Choroid plexus epithelial cell (primary cell): ENCODE results near the gene NAPSA.

ENCODE experiments used
- DNase-seq: peaks from one replicate; pipeline ENCODE4 v3.0.0-alpha.2; 2010; ENCODE audit warnings: low read depth
- H3K4me3 ChIP-seq: 2 replicates; pipeline ENCODE4 v1.5.1; 2011; ENCODE audit warnings: low read depth, mild to moderate bottlenecking, control low read depth, low read length, moderate library complexity
- CTCF ChIP-seq: conservative IDR thresholded peaks from 2 replicates; pipeline ENCODE4 v1.5.1; 2011; ENCODE audit warnings: low read depth, mild to moderate bottlenecking, control low read depth, inconsistent platforms, low read length, moderate library complexity

The NAPSA gene

GRCh38 chr19:50406156-50406820 lies 40.8 kb upstream of the NAPSA start:
- H3K4me3 ChIP-seq: no peak overlapping the region
- no peak for DNase-seq
- TF ChIP-seq CTCF: no peak

GRCh38 chr19:50402544-50403301 lies 37.3 kb upstream of the NAPSA start:
- DNase-seq: no peak
- TF ChIP-seq CTCF: no peak
- H3K4me3 ChIP-seq: no peak overlapping the region

- no peak for TF ChIP-seq CTCF
- DNase-seq: no peak
Measured at GRCh38 chr19:50401605-50402450, 36.4 kb upstream of the NAPSA start.

GRCh38 chr19:50399368-50399745 lies 33.9 kb upstream of the NAPSA start:
- H3K4me3 ChIP-seq: no peak overlapping the region
- DNase-seq: no peak
- TF ChIP-seq CTCF: no peak

More at GRCh38 chr19:50401605-50402450, 36.4 kb upstream of the NAPSA start:
- no peak overlapping the region for H3K4me3 ChIP-seq

GRCh38 chr19:50398675-50399367 lies 33.4 kb upstream of the NAPSA start:
- H3K4me3 ChIP-seq: no peak overlapping the region
- no peak for TF ChIP-seq CTCF

GRCh38 chr19:50394017-50394416 lies 28.6 kb upstream of the NAPSA start:
- no peak for DNase-seq
- no peak overlapping the region for H3K4me3 ChIP-seq
- no peak for TF ChIP-seq CTCF

More at GRCh38 chr19:50398675-50399367, 33.4 kb upstream of the NAPSA start:
- DNase-seq: no peak
